Gastrocnemius medialis (tissue), 4 donors: Measurements from ENCODE around the gene SPINT2.

Experiments used
- POLR2A ChIP-seq, 2 donors: fragments of 450-650 bp; IDR thresholded peaks; one replicate each; pipeline ENCODE4 v1.6.1; 2017; ENCODE audit warnings: antibody characterized with exemption in 2 of 2, mild to moderate bottlenecking in 2 of 2, moderate library complexity in 2 of 2
- TF ChIP-seq, protein P1 (sequence below), 5 experiments: fragments of 450-650 bp in 3 of 5; fragments of 200-600 bp in 2 of 5; sonication (generic) in 2 of 5; IDR thresholded peaks in 4 of 5; conservative IDR thresholded peaks in 1 of 5; 1 replicate in 4 of 5; 2 replicates in 1 of 5; pipeline ENCODE4 v1.5.1; 2016 to 2019; ENCODE audit warnings: antibody characterized with exemption in 5 of 5, mild to moderate bottlenecking in 3 of 5, moderate library complexity in 3 of 5

- TF ChIP-seq, protein P1, sequence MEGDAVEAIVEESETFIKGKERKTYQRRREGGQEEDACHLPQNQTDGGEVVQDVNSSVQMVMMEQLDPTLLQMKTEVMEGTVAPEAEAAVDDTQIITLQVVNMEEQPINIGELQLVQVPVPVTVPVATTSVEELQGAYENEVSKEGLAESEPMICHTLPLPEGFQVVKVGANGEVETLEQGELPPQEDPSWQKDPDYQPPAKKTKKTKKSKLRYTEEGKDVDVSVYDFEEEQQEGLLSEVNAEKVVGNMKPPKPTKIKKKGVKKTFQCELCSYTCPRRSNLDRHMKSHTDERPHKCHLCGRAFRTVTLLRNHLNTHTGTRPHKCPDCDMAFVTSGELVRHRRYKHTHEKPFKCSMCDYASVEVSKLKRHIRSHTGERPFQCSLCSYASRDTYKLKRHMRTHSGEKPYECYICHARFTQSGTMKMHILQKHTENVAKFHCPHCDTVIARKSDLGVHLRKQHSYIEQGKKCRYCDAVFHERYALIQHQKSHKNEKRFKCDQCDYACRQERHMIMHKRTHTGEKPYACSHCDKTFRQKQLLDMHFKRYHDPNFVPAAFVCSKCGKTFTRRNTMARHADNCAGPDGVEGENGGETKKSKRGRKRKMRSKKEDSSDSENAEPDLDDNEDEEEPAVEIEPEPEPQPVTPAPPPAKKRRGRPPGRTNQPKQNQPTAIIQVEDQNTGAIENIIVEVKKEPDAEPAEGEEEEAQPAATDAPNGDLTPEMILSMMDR (IDR thresholded peaks at IDR 0.05 in 4 of 5, conservative IDR thresholded peaks at IDR 0.05 in 1 of 5) = no peak
- TF ChIP-seq POLR2A (IDR thresholded peaks at IDR 0.05) = peak in 1 of 2 donors; percentile 51
Measured at GRCh38 chr19:38336638-38337359, 72.4 kb downstream of the SPINT2 start.
